Measurements from ENCODE around the gene PJA1.

DNA sequence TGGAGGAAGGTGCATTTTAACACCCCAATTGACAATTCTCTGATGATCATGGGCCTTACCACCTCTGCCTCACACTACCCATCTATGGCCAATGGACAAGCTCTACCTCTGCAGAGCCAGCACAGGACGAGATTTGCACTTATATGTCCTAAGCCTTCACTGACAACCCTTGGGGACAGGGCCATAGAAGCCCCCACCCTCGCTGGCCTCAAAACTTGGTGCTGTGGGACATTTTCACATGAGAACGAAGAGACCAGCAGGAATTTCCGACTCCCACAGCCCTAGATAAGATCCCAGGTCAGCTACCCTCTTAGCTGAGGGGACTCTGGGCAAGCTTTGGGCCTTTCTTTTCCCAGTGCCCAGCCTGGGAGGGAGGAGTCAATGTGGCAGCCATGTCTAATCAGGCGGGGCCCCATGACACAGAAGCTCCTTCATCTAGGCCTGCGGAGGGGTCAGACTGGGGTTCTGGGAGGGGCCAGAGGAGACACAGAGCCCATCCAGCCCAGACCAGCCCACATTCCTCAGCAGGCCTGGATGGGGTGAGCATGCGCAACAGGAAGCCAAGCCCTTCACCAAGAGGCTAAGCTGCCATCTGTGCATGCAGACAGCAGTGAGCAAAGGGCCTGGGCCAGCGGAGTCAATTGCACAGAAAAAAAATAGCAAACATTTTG is 12.1 kb downstream of the PJA1 start:
- TF ChIP-seq, protein P1, sequence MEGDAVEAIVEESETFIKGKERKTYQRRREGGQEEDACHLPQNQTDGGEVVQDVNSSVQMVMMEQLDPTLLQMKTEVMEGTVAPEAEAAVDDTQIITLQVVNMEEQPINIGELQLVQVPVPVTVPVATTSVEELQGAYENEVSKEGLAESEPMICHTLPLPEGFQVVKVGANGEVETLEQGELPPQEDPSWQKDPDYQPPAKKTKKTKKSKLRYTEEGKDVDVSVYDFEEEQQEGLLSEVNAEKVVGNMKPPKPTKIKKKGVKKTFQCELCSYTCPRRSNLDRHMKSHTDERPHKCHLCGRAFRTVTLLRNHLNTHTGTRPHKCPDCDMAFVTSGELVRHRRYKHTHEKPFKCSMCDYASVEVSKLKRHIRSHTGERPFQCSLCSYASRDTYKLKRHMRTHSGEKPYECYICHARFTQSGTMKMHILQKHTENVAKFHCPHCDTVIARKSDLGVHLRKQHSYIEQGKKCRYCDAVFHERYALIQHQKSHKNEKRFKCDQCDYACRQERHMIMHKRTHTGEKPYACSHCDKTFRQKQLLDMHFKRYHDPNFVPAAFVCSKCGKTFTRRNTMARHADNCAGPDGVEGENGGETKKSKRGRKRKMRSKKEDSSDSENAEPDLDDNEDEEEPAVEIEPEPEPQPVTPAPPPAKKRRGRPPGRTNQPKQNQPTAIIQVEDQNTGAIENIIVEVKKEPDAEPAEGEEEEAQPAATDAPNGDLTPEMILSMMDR (IDR thresholded peaks at IDR 0.05 in 4 of 5, conservative IDR thresholded peaks at IDR 0.05 in 1 of 5): no peak
- no peak for TF ChIP-seq POLR2A (IDR thresholded peaks at IDR 0.05)

All from gastrocnemius medialis (tissue), 4 donors.